Right hindlimb (tissue), 1 donor: ENCODE measurements around the gene KCNK7.

Source experiments
- DNase-seq: peaks from one replicate; pipeline ENCODE4 v3.0.0-alpha.2; 2018

KCNK7 gene

GRCh38 chr11:65610404-65610803, 14.8 kb upstream of the KCNK7 start:
- DNase-seq, result no peak

- no peak for DNase-seq
These were observed 14.1 kb upstream of the KCNK7 start for GRCh38 chr11:65609665-65610064.

GRCh38 chr11:65609229-65609628, 13.6 kb upstream of the KCNK7 start:
- DNase-seq, result no peak

DNA sequence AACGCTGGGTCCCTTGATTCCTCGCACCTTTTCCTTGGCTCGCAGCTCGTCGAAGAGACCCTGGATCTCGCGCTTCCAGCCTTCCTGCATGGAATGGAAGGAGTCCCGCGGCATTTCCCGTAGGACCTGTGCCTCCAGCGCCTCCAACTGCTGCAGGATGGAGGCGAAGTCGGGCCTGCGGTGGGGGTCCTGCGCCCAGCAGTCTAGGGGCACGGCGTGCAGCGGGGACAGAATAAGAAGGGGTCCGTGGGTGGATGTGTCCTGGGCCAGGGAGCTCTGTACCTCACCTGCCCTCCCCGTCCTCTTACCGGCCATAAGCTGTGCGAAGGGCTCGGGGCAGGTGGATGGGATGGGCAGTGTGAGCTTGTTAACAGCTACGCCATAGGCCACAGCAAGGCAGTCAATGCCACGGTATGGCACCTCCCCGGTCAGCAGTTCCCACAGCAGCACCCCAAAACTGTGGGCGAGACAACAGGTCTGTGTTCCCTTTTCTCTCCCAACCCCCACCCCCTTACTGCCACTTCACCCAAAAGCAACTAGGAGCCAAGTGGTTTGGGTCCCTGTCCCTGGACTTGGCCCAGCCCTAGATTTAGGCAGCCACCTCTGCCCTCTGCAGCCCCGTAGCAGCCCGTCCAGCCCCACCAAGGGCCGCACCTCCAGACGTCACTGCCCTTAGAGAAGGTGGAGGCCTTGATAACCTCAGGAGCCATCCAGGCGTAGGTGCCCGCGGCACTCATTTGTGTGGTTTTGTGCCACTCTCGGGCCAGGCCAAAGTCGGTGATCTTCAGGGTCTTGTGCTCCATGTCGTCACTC, 12.2 kb upstream of the KCNK7 start:
- DNase-seq, result no peak

DNA sequence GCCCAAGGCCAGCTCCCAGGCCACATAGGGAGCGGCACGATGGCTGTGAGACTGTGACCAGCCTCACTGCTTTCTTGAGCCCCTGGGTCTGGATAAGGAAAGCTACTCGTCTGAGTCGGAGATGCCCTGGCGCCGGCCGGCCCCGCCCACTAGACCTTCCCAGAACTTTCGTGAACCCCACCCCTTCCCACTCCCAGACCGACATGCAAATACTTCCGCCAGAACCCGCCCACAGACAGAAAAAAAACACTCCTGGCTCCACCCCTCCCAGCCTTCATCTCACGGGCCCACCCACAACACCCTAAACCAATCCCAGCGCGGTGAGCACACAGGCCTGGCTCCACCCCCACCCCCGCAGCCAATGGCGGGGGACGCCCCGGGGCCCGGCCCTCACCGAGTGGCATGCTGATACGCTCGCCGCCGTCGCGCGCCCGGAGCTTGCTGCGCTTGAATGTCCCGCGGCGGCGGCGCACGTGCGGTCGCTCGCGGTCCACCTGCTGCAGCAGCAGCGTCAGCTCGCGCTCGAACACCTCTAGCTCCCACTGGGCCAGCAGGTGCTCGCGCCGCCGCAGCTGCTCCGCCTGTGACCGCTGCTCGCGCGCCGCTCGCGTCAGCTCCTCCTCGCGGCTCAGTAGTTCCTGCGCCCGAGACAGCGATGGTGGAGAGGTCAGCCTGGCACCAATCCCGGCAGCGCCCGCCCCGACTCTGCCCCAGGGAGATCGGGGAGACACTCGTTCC, 11.4 kb upstream of the KCNK7 start:
- DNase-seq, result peak; percentile 98

DNA sequence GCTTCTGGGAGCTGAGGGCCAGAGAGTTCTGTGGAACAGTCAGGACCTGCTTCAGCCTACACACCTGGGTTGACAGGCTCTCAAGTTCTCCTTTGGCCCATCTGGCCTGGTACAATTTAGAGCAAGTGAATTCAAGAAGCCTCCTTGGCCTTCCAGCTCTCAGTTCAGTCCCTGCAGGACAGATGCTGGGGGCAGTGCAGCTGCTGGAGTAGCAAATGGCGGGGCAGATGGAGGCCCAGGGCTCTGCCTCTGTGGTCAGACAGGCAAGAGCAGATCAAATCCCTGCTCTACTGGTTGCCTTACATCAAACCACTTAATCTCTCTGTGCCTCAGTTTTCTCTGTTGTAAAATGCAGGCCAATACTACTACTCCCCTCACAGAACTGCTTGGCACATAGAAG, 8.7 kb upstream of the KCNK7 start:
- no peak for DNase-seq

DNA sequence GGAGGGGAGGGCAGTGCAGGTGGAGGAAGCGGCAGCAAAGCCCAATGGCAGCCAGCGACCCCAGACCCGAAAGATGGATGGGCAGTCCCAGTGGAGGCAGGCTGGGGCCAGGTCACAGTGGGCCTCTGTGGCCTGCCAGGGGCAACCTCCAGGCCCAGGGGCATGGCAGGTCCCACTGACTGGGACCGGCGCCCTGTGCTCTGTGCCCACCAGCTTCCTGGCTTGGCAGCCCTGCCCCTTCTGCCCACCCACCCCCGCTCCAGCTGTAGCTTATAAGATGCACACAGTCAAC, 4.3 kb upstream of the KCNK7 start:
- no peak for DNase-seq

DNA sequence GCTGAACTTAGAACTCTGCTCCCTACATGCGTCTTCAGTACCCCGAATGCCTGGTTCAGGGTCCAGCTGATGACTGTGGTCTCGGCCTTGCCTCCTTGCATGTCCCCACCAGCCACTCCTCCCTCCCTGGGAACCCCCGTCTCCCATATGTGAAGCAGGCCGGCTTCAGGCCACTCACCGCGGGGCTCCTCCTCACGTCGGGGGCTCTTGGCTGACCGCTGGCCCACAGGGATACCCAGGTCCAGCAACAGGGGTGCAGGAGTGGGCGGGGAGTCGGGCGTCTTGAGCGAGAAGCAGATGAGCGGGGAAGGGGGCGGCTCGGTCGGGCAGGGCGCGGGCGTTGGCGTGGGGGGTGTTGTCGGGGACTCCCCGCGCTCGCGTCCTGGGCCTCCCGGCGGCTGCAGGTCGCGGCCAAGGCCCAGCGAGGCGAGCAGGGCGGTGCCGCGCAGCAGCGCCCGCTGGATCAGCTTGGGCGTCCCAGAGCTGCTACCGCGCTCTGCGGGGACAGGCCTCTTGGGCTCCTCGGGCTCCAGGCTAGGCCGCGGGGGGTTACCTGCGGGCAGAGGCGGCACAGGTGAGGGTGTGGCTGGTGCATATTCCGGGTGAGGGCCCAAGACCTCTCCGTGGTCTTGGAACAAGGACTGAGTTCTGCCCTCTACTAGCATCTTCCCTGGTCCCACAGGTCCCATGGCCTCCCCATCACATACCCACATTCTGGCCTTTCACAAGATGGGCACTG, 3.8 kb upstream of the KCNK7 start:
- no peak for DNase-seq

- DNase-seq, result no peak
These were observed 2.7 kb upstream of the KCNK7 start for GRCh38 chr11:65598258-65598699.

DNA sequence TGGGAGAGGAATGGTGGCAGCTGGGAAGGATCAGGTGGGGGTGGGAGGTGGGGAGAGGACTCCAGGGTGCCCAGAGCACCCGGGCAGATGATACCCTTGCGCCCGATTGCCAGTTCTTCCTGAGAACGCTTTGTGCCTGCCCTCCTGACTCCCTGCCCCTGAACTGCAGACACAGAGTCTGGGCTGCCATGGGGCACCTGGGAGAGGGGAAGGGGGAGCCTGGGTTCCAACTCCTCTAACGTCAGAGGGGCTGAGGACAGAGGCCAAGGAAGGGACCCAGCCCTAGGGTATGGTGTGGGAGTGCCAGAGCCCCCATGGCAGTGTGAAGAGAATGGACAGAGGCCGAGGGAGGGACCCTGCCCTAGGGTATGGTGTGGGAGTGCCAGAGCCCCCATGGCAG, 920 bp upstream of the KCNK7 start:
- no peak for DNase-seq

DNA sequence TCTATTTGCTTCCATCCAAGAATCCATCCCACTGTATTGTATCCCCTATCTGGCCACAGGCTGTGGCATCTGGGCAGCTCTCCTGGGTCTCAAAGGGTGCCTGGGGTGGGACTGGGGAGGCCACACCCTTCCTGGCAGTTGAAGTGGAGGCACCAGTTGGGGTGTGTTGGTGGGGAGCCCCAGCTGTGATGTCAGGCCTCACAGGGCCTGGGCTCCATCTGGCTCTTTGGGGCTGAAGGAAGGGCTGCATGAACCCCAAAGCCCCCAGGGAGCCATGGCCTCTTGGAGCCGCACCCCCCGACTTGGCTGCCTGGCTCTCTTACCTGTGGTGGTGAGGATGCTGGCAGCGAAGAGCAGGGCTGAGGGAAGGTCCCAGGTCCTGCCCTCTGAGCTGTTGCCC, 469 bp downstream of the KCNK7 start:
- no peak for DNase-seq

GRCh38 chr11:65593518-65594414, 1.8 kb downstream of the KCNK7 start:
- no peak for DNase-seq

DNA sequence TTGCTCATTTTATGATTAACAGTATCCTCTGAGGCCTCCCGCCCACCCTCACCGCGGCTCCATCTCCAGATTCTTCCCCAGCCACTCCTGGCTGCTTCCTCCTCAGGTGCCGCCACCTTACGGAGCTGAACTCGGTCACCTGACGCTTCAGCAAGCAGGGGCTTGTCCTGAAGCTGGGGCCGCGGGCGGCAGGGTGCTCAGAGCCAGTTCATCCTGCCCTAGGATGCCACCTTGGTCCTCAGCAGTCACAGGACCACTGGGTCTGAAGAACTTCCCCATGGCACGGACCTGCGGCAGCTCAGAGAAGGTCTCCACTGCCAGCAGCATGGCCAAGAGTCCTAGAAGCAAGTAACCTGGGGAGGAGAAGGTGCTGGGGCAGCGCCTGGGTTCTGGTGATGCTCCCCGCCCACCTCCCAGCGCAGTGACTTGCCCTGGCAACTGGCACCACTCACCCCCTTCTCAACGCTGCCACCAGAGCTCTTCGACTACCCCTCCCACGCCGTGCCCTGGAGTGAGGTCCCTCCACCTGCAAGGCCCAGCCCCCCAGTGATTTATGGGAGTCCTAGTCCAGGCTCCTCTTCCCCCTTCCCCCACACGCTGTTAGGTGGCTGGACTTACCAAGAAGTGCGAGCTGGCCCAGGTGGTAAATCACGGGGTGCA, 2.6 kb downstream of the KCNK7 start:
- no peak for DNase-seq

- peak; percentile 73 for DNase-seq
These were observed 3.4 kb downstream of the KCNK7 start for GRCh38 chr11:65591939-65592857.

DNA sequence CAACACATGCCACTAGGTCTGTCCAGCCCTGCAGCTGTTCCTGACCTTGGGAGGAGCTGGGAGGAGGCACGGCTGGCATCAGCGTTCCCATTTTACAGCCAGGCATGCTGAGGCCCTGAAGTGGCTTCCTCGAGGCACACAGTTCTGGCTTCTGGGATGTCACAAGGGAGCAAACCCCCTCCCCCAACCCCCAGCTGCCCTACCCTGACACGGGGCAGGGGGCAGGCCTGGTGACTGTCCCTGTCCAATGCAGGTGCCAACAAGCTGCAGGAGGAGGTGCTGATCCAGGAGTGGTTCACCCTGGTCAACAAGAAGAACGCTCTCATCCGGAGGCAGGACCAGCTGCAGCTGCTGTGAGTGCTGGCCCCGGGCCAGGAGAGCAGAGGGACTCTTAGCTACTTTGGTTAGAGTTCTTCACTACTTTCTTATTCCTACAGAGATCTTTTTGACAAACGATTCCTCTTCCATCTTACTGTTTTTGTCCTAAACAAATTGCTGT, 5.3 kb downstream of the KCNK7 start:
- peak; percentile 86 for DNase-seq

- no peak for DNase-seq
These were observed 6.0 kb downstream of the KCNK7 start for GRCh38 chr11:65589444-65590239.

- DNase-seq, result no peak
These were observed 7.2 kb downstream of the KCNK7 start for GRCh38 chr11:65588199-65589054.

DNA sequence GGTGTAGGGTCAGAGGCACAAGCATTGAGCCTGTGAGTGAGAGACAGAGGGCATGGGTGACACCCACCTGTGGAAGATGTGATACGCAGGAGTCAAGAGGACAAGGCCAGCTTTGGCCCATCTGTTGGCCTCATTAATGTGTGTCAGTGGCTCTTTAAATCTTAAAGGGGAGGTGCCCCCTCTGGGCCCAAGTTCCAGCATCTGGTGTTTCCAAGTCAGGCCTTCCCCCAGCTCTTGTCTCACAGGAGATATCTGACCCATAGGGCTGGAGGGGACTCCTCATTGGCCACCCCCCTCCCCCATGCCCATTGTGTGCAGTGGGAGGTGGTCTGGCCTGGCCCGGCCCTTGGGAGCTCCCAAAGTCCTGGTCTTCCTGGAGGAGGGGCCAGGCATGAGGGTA, 8.9 kb downstream of the KCNK7 start:
- peak; percentile 62 for DNase-seq

GRCh38 chr11:65586247-65586630, 9.4 kb downstream of the KCNK7 start:
- no peak for DNase-seq
